H9 (cell line): Measurements from ENCODE around the gene BCAR1. TPM values are rescaled to one million over a fixed set of nuclear protein-coding genes. Genes with fewer than 3 reads are reported as not detected.

Experiments
- DNase-seq: peaks from one replicate; pipeline ENCODE4 v3.0.0-alpha.2; 2017
- H2AFZ ChIP-seq: one replicate; pipeline ENCODE4 v1.6.1; 2013; ENCODE audit warnings: mild to moderate bottlenecking, low read length, control low read depth, moderate library complexity
- H2AK5ac ChIP-seq: 2 replicates; pipeline ENCODE4 v1.6.1; 2013; ENCODE audit warnings: low read length, control low read depth, mixed read lengths; ENCODE audit not compliant: insufficient read length
- H2BK120ac ChIP-seq: one replicate; pipeline ENCODE4 v1.6.1; 2013; ENCODE audit warnings: low read depth, mild to moderate bottlenecking, low read length, control low read depth, inconsistent platforms; ENCODE audit not compliant: poor library complexity, severe bottlenecking
- H2BK12ac ChIP-seq: 2 replicates; pipeline ENCODE4 v1.6.1; 2013; ENCODE audit warnings: low read length, control low read depth, mixed read lengths, low read depth; ENCODE audit not compliant: insufficient read length
- H2BK15ac ChIP-seq: 2 replicates; pipeline ENCODE4 v1.6.1; 2013; ENCODE audit warnings: low read depth, low read length, control low read depth
- H2BK20ac ChIP-seq: one replicate; pipeline ENCODE4 v1.6.1; 2013; ENCODE audit warnings: low read depth, mild to moderate bottlenecking, low read length, control low read depth, inconsistent platforms; ENCODE audit not compliant: poor library complexity, severe bottlenecking
- H2BK5ac ChIP-seq: 2 replicates; pipeline ENCODE4 v1.6.1; 2013; ENCODE audit warnings: low read length, control low read depth, mixed read lengths; ENCODE audit not compliant: insufficient read length
- H3K14ac ChIP-seq: 2 replicates; pipeline ENCODE4 v1.6.1; 2013; ENCODE audit warnings: low read length, control low read depth; ENCODE audit not compliant: insufficient read depth
- H3K18ac ChIP-seq: 2 replicates; pipeline ENCODE4 v1.6.1; 2013; ENCODE audit warnings: low read depth, mild to moderate bottlenecking, mixed read lengths, low read length, control low read depth; ENCODE audit not compliant: insufficient read length
- H3K23ac ChIP-seq: 2 replicates; pipeline ENCODE4 v1.6.1; 2013; ENCODE audit warnings: low read length, control low read depth, mixed read lengths, low read depth; ENCODE audit not compliant: insufficient read length
- H3K23me2 ChIP-seq: 2 replicates; pipeline ENCODE4 v1.6.1; 2013; ENCODE audit warnings: low read depth, mild to moderate bottlenecking, mixed read lengths, low read length, control low read depth; ENCODE audit not compliant: insufficient read length, poor library complexity, severe bottlenecking
- H3K27ac ChIP-seq: 2 replicates; pipeline ENCODE4 v1.5.1; 2013; ENCODE audit warnings: low read length, control low read depth, mixed read lengths, low read depth; ENCODE audit not compliant: insufficient read length
- H3K27me3 ChIP-seq: 2 replicates; pipeline ENCODE4 v1.6.1; 2013; ENCODE audit warnings: low read length, control low read depth, inconsistent platforms; ENCODE audit not compliant: insufficient read depth
- H3K4ac ChIP-seq: 2 replicates; pipeline ENCODE4 v1.6.1; 2013; ENCODE audit warnings: low read depth, mild to moderate bottlenecking, control low read depth, inconsistent platforms, low read length, moderate library complexity
- H3K4me1 ChIP-seq: 2 replicates; pipeline ENCODE4 v1.6.1; 2013; ENCODE audit warnings: low read length, control low read depth, inconsistent platforms; ENCODE audit not compliant: insufficient read depth
- H3K4me2 ChIP-seq: 2 replicates; pipeline ENCODE4 v1.6.1; 2013; ENCODE audit warnings: low read length, control low read depth, mixed read lengths; ENCODE audit not compliant: insufficient read length, insufficient read depth
- H3K56ac ChIP-seq: 2 replicates; pipeline ENCODE4 v1.6.1; 2013; ENCODE audit warnings: low read depth, mild to moderate bottlenecking, mixed read lengths, low read length, control low read depth; ENCODE audit not compliant: insufficient read length
- H3K79me1 ChIP-seq: 2 replicates; pipeline ENCODE4 v1.6.1; 2013; ENCODE audit warnings: low read depth, mild to moderate bottlenecking, moderate library complexity, low read length, control low read depth, inconsistent platforms; ENCODE audit not compliant: insufficient read depth, poor library complexity, severe bottlenecking
- H3K79me2 ChIP-seq: 2 replicates; pipeline ENCODE4 v1.6.1; 2013; ENCODE audit warnings: low read length, control low read depth, inconsistent platforms; ENCODE audit not compliant: insufficient read depth
- H3K9ac ChIP-seq: 2 replicates; pipeline ENCODE4 v1.6.1; 2013; ENCODE audit warnings: low read length, control low read depth, mixed read lengths; ENCODE audit not compliant: insufficient read length; ENCODE audit errors: extremely low read depth
- H3K9me3 ChIP-seq: one replicate; pipeline ENCODE4 v1.6.1; 2013; ENCODE audit warnings: low read depth, low read length, inconsistent platforms; ENCODE audit not compliant: control insufficient read depth
- H3T11ph ChIP-seq: one replicate; pipeline ENCODE4 v1.6.1; 2013; ENCODE audit warnings: mild to moderate bottlenecking, low read length, control low read depth, inconsistent platforms
- H4K20me1 ChIP-seq: one replicate; pipeline ENCODE4 v1.6.1; 2013; ENCODE audit not compliant: control insufficient read depth, insufficient read length, insufficient read depth
- H4K5ac ChIP-seq: 2 replicates; pipeline ENCODE4 v1.6.1; 2013; ENCODE audit warnings: low read depth, mild to moderate bottlenecking, mixed read lengths, low read length, control low read depth; ENCODE audit not compliant: insufficient read length
- H4K8ac ChIP-seq: replicated peaks from 2 replicates; pipeline ENCODE4 v1.6.1; 2013; ENCODE audit warnings: low read length, control low read depth, mixed read lengths, low read depth; ENCODE audit not compliant: insufficient read length
- H4K91ac ChIP-seq: 2 replicates; pipeline ENCODE4 v1.6.1; 2013; ENCODE audit warnings: low read depth, mild to moderate bottlenecking, moderate library complexity, mixed read lengths, low read length, control low read depth; ENCODE audit not compliant: insufficient read length
- H3K27ac Mint-ChIP-seq, 3 experiments: 2 replicates in 2 of 3; 3 replicates in 1 of 3; pipeline ENCODE4 v1.8.0; 2020 to 2021; ENCODE audit warnings: mixed read lengths in 3 of 3, mild to moderate bottlenecking in 1 of 3, moderate library complexity in 1 of 3
- H3K27me3 Mint-ChIP-seq: 2 replicates; pipeline ENCODE4 v1.8.0; 2021; ENCODE audit warnings: low read depth, mild to moderate bottlenecking, moderate library complexity, mixed read lengths
- H3K36me3 Mint-ChIP-seq, 3 experiments: 2 replicates in 2 of 3; 3 replicates in 1 of 3; pipeline ENCODE4 v1.8.0; 2020 to 2021; ENCODE audit warnings: low read depth in 3 of 3, mixed read lengths in 3 of 3; ENCODE audit not compliant: insufficient read depth in 1 of 3
- H3K4me1 Mint-ChIP-seq, 2 experiments: 2 replicates each; pipeline ENCODE4 v1.8.0; 2020; ENCODE audit warnings: mixed read lengths in 2 of 2
- H3K4me3 Mint-ChIP-seq, 2 experiments: 2 replicates in 1 of 2; 3 replicates in 1 of 2; pipeline ENCODE4 v1.8.0; 2020 to 2021; ENCODE audit warnings: mild to moderate bottlenecking in 2 of 2, mixed read lengths in 2 of 2, moderate library complexity in 1 of 2
- H3K9me3 Mint-ChIP-seq, 2 experiments: 2 replicates in 1 of 2; 3 replicates in 1 of 2; pipeline ENCODE4 v1.8.0; 2020; ENCODE audit warnings: mild to moderate bottlenecking in 2 of 2, mixed read lengths in 2 of 2, moderate library complexity in 1 of 2
- CTCF ChIP-seq: fragments of 200-600 bp; sonication (generic); conservative IDR thresholded peaks from 3 replicates; pipeline ENCODE4 v1.8.0; 2021; ENCODE audit warnings: antibody characterized with exemption, mild to moderate bottlenecking
- WGBS: extraction: QIAGEN DNeasy Blood & Tissue Kit; methylation state at CpG from one replicate; pipeline ENCODE4 v1.1.7; 2013; ENCODE audit warnings: missing lambda C conversion rate, low lambda C conversion rate, mixed read lengths; ENCODE audit not compliant: insufficient read length; ENCODE audit errors: extremely low coverage; 5-methylcytosine and 5-hydroxymethylcytosine counted together
- total RNA-seq: library from RNA; stranded (reverse); gene quantifications from 2 replicates; pipeline ENCODE4 v1.2.1, GENCODE V29; 2021

The BCAR1 gene
- total RNA-seq, 1 experiment from 2014 or later = 97.1 TPM

- no peak overlapping the region for H2BK15ac ChIP-seq
- H3K27me3 ChIP-seq = no peaks in the 10 kb centered on the region
- no peak overlapping the region for H2BK120ac ChIP-seq
- no peak overlapping the region for H3K4me2 ChIP-seq
- H2BK12ac ChIP-seq = no peak overlapping the region
- Mint-ChIP-seq H3K27me3 (no peaks in the 10 kb centered on the region), H3K27ac (no peak overlapping the region), H3K4me3 (no peak overlapping the region; a peak in 1 of 5 replicates), H3K36me3 (peaks cover 5 to 9% (median 6%) of the 10 kb centered on the region in 3 experiments; a peak in 5 of 7 replicates), H3K4me1 (peaks cover 49 to 50% of the 10 kb centered on the region in 2 experiments), H3K9me3 (no peaks in the 10 kb centered on the region)
- no peak overlapping the region; the same call in 1 of the 2 replicates for H3K14ac ChIP-seq
- H3K18ac ChIP-seq = no peak overlapping the region
- no peak overlapping the region for H4K8ac ChIP-seq
- H4K91ac ChIP-seq = no peak overlapping the region
- peaks cover 6% of the 10 kb centered on the region; the same call in 1 of the 2 replicates for H3K4me1 ChIP-seq
- no peak for DNase-seq
- TF ChIP-seq CTCF = no peak
- no peak overlapping the region for H3K56ac ChIP-seq
- H4K5ac ChIP-seq = no peak overlapping the region
- no CpG with 5 or more reads among the region's 5 CpGs for WGBS
- no peak overlapping the region for H2AFZ ChIP-seq
- no peak overlapping the region for H2BK20ac ChIP-seq
- H3K27ac ChIP-seq = no peak overlapping the region
- no peak overlapping the region for H2AK5ac ChIP-seq
- H3K23me2 ChIP-seq = peaks cover 13% of the 10 kb centered on the region
- no peak overlapping the region for H3K9ac ChIP-seq
- H3K9me3 ChIP-seq = no peaks in the 10 kb centered on the region
- H3K79me1 ChIP-seq = peaks cover 15% of the 10 kb centered on the region
- H3K79me2 ChIP-seq = peaks cover 30% of the 10 kb centered on the region; the same call in 1 of the 2 replicates
- H3K4ac ChIP-seq = no peak overlapping the region
- H2BK5ac ChIP-seq = no peak overlapping the region
- peaks cover 6% of the 10 kb centered on the region for H4K20me1 ChIP-seq
- H3K23ac ChIP-seq = no peak overlapping the region
- no peak overlapping the region for H3T11ph ChIP-seq
Observed at GRCh38 chr16:75262800-75263127, 11.3 kb upstream of the BCAR1 start.
